Activated B cell treated with CpG ODN at 0.5 μM for 24 hours (primary cell): ENCODE results near the gene PIEZO1. TPM values are rescaled to one million over a fixed set of nuclear protein-coding genes. Genes with fewer than 3 reads are reported as not detected.

Experiments
- ATAC-seq: fragments of 200-7000 bp; cut with Tn5 transposase; one replicate; pipeline ENCODE4 v1.10.0; 2021; ENCODE audit warnings: low read depth, mild to moderate bottlenecking, moderate library complexity
- CTCF ChIA-PET: fragments of 350-600 bp; sonication (Branson Sonifier 250); formaldehyde crosslinking; loops from one replicate; lab custom pipeline; 2021; ENCODE audit warnings: antibody characterized with exemption; lab: Charles Lee
- POLR2A ChIA-PET: fragments of 350-600 bp; sonication (Branson Sonifier 250); formaldehyde crosslinking; loops from one replicate; lab custom pipeline; 2021; ENCODE audit warnings: antibody characterized with exemption; lab: Charles Lee
- DNase-seq: peaks from one replicate; pipeline ENCODE4 v3.0.0; 2022
- H3K27ac Mint-ChIP-seq: one replicate; pipeline ENCODE4 v1.8.0; 2020; ENCODE audit warnings: mixed read lengths
- H3K27me3 Mint-ChIP-seq: one replicate; pipeline ENCODE4 v1.8.0; 2021; ENCODE audit warnings: mixed read lengths
- H3K36me3 Mint-ChIP-seq: one replicate; pipeline ENCODE4 v1.8.0; 2021; ENCODE audit warnings: low read depth, mixed read lengths
- H3K4me1 Mint-ChIP-seq: one replicate; pipeline ENCODE4 v1.8.0; 2021; ENCODE audit warnings: mixed read lengths
- H3K4me3 Mint-ChIP-seq: one replicate; pipeline ENCODE4 v1.8.0; 2020; ENCODE audit warnings: mild to moderate bottlenecking, mixed read lengths
- H3K9me3 Mint-ChIP-seq: one replicate; pipeline ENCODE4 v1.8.0; 2020; ENCODE audit warnings: mixed read lengths
- intact Hi-C: fragments of 100-400 bp; cut with micrococcal nuclease; formaldehyde crosslinking; loops from one replicate; pipeline ENCODE4 v1.15.1; 2024
- total RNA-seq: library from RNA; stranded (reverse); gene quantifications from 2 replicates; pipeline ENCODE4 v1.2.3, GENCODE V29; 2022
- TF ChIP-seq, protein P1 (sequence below): fragments of 200-600 bp; IDR thresholded peaks from one replicate; pipeline ENCODE4 v1.8.0; 2022; ENCODE audit warnings: antibody characterized with exemption, mild to moderate bottlenecking

PIEZO1 gene
- total RNA-seq, 1 donor from 2014 or later = 85.9 TPM

DNA sequence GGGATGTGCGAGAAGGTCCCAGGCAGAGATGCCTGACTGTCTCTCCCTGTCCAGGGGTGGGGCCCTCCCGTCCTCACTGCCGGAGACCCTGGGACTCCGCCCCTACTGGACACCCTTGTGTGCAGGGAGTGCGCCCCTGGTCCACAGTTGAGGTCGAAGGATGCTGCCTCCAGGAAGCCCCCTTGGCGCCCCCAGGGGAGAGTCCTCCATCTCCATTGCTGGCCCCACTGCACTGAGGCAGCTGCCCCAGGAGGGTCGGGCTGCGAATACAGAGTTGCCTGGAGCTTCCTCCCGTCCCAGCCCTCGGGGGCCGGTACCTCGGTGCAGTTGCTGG, 52.1 kb downstream of the PIEZO1 start:
- intact Hi-C loops = no loop called here
- ATAC-seq = no peak
- Mint-ChIP-seq H3K27me3 (no peaks in the 10 kb centered on the region), H3K9me3 (no peaks in the 10 kb centered on the region), H3K4me1 (peaks cover 3% of the 10 kb centered on the region), H3K36me3 (peaks cover 32% of the 10 kb centered on the region), H3K27ac (no peak overlapping the region), H3K4me3 (no peak overlapping the region)
- DNase-seq = no peak
- CTCF ChIA-PET = interaction anchor here (1.4 to 1.5 kb wide), 2 partner anchors 434 to 483 kb away, joined by 3 read pairs; no protein-coding TSS in a partner anchor
- POLR2A ChIA-PET = no interaction called here
- TF ChIP-seq, protein P1, sequence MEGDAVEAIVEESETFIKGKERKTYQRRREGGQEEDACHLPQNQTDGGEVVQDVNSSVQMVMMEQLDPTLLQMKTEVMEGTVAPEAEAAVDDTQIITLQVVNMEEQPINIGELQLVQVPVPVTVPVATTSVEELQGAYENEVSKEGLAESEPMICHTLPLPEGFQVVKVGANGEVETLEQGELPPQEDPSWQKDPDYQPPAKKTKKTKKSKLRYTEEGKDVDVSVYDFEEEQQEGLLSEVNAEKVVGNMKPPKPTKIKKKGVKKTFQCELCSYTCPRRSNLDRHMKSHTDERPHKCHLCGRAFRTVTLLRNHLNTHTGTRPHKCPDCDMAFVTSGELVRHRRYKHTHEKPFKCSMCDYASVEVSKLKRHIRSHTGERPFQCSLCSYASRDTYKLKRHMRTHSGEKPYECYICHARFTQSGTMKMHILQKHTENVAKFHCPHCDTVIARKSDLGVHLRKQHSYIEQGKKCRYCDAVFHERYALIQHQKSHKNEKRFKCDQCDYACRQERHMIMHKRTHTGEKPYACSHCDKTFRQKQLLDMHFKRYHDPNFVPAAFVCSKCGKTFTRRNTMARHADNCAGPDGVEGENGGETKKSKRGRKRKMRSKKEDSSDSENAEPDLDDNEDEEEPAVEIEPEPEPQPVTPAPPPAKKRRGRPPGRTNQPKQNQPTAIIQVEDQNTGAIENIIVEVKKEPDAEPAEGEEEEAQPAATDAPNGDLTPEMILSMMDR = no peak

DNA sequence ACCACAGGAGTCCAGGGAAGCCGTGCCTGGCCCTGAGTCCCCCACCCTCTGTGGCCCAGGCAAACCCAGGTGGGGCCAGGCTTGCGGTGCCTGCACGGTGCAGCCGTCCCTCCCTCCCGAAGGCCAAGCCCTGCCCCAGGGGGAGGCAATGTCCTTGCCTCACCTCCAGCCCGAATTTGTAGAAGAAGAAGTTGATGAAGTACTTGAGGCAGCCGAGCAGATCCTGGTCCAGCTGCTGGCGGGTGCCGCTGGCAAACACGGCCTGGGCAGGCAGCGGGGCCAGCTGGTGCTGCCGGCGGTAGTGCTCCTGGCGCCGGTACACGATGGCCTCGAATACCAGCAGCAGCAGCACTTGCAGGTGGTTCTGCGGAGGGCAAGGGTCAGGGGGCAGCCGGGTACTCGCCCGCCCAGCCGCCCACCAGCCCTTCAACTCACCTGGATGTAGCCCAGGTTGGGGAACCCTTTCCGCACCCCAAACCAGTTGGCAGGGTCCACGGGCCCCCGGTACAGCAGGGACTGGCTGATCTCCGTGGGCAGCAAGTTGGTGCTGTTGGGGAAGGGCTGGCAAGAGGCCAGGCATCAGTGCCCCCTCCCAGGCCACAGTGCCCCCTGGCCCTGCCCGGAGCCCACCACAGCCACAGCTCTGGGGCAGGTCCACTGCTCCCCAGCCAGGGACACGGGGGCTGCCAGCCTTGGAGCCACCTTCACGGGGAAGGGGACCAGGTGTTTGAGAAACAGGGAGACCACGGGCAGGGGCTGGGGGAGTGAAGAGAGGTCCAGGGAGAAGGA, 52.7 kb downstream of the PIEZO1 start:
- TF ChIP-seq, protein P1 = no peak
- Mint-ChIP-seq H3K27me3 (no peaks in the 10 kb centered on the region), H3K9me3 (no peaks in the 10 kb centered on the region), H3K4me3 (no peak overlapping the region), H3K36me3 (peaks cover 36% of the 10 kb centered on the region), H3K27ac (no peak overlapping the region), H3K4me1 (no peaks in the 10 kb centered on the region)
- intact Hi-C loops = no loop called here
- POLR2A ChIA-PET = no interaction called here
- ATAC-seq (no peak), DNase-seq (no peak)
- CTCF ChIA-PET = interaction anchor here (1.4 kb wide), 1 partner anchor 434 kb away, joined by 3 read pairs; no protein-coding TSS in a partner anchor

DNA sequence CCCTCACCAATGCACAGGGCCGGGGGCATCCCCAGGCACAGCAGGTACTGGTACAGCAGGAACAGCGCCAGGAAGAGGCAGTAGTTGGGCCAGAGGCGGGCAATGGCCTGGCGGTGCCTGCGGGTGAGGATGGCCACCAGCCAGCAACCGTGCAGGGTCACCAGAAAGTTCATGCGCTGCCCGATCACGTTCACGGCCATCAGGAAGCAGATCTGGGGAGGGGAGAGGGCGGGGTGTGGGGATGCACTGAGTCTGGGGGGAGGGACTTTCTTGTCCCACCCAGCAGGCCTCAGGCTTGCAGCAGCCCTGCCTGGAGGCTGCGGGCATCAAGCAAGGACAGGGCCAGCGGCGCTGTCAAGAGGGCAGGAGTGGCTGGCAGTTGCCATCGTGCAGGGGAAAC, 53.3 kb downstream of the PIEZO1 start:
- no peaks in the 10 kb centered on the region for H3K9me3 Mint-ChIP-seq
- no peaks in the 10 kb centered on the region for H3K27me3 Mint-ChIP-seq
- intact Hi-C loops = no loop called here
- no peak overlapping the region for H3K4me3 Mint-ChIP-seq
- no peak overlapping the region for H3K27ac Mint-ChIP-seq
- H3K4me1 Mint-ChIP-seq = no peaks in the 10 kb centered on the region
- peaks cover 40% of the 10 kb centered on the region for H3K36me3 Mint-ChIP-seq
- ChIA-PET CTCF (no interaction called here), POLR2A (no interaction called here)
- DNase-seq (no peak), ATAC-seq (no peak)
- TF ChIP-seq, protein P1 = no peak

DNA sequence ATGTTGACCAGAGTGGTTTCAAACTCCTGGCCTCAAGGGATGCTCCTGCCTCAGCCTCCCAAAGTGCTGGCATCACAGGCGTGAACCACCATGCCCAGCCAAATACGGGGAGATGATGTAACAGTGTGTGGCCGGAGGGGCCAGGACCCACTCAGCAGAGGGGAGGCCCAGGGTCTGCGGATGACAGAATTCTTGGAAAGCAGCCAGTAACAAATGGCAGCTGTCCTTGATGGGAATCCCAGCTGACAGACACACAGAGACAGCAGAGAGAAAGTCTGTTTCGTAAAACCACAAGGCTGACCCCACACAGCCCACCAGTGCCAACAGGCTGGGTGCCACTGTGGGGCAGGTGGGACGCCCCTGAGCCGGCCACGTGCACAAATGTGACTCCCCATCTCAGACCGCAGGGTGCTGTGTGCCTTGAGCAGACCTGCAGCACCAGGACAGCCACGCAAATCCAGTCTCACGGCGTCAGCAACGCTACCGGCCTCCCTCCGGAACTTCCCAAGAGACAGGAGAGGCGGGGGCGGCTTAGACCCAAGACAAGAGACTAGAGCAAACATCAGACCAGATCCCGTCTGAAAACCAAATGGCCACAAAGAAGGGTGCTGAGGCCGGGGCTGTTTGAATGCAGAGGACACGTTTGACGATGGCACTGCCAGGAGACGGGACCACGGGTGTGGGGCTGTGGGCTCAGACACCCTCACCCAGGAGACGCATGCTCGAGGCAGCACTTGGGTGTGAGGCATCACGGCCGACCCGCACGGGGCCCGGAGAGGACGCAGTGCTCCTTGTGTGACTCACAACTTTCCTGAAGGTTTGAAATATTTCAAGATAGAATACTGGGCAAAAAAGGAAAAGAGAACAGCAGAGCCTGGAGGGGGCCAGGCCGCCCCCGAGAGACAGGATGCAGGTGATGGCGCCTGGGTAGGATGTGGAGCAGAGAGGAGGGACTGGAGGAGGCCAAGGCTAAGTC, 54.1 kb downstream of the PIEZO1 start:
- TF ChIP-seq, protein P1 = no peak
- intact Hi-C loops = no loop called here
- Mint-ChIP-seq H3K9me3 (no peaks in the 10 kb centered on the region), H3K27me3 (no peaks in the 10 kb centered on the region), H3K27ac (no peak overlapping the region), H3K4me3 (no peak overlapping the region), H3K36me3 (peaks cover 47% of the 10 kb centered on the region), H3K4me1 (no peaks in the 10 kb centered on the region)
- POLR2A ChIA-PET = interaction anchor here (0.8 kb wide), 1 partner anchor 183 kb away, joined by 7 read pairs; no protein-coding TSS in a partner anchor
- no peak for DNase-seq
- CTCF ChIA-PET = no interaction called here
- ATAC-seq = no peak

DNA sequence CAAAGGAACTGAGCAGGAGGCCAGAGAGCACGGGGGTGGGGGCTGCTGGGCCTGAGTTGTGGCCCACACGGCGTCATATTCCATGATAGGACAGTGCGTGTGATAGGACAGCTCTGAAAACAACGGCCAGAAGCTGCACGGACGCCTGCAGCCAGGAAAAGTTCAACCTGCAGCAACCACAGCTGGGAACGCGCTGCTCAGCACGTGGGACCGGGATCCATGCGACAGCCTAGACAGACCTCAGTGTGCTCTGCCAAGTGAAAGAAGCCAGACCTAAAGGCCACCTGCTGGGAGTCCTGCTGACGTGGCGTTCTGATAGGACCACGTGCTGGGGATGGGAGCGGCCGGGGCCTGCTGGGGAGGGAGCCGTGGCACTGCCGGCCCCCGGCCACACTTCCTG, 57.1 kb downstream of the PIEZO1 start:
- H3K9me3 Mint-ChIP-seq = no peaks in the 10 kb centered on the region
- H3K4me3 Mint-ChIP-seq = no peak overlapping the region
- TF ChIP-seq, protein P1 = no peak
- DNase-seq (no peak), ATAC-seq (no peak)
- H3K27me3 Mint-ChIP-seq = no peaks in the 10 kb centered on the region
- H3K27ac Mint-ChIP-seq = no peak overlapping the region
- ChIA-PET POLR2A (no interaction called here), CTCF (no interaction called here)
- intact Hi-C loops = no loop called here
- H3K36me3 Mint-ChIP-seq = peaks cover 46% of the 10 kb centered on the region
- no peaks in the 10 kb centered on the region for H3K4me1 Mint-ChIP-seq
